Mucosa of gallbladder (tissue), 1 donor: ENCODE data around the gene PCDHGA9. TPM values are rescaled to one million over a fixed set of nuclear protein-coding genes. Genes with fewer than 3 reads are reported as not detected.

ENCODE experiments used
- total RNA-seq: library from RNA; stranded (reverse); gene quantifications from one replicate; pipeline ENCODE4 v1.2.1, GENCODE V29; 2021
- donor health status: DM: no; HTN: no; CAD: no.

PCDHGA9 gene
- total RNA-seq, 1 donor from 2014 or later, result 7.5 TPM

Other genes starting within 250 kb of the PCDHGA9 start
- gene PCDHB7, start 230.1 kb upstream of the PCDHGA9 start, total RNA-seq, result 2.1 TPM
- gene PCDHB8, start 225.0 kb upstream of the PCDHGA9 start, total RNA-seq, result 1.8 TPM
- 3.0 TPM for gene PCDHB16, start 220.4 kb upstream of the PCDHGA9 start, total RNA-seq
- 2.1 TPM for gene PCDHB9, start 215.6 kb upstream of the PCDHGA9 start, total RNA-seq
- 2.5 TPM for gene PCDHB10, start 210.4 kb upstream of the PCDHGA9 start, total RNA-seq
- 8.5 TPM for gene PCDHB11, start 203.2 kb upstream of the PCDHGA9 start, total RNA-seq
- gene PCDHB12, start 194.1 kb upstream of the PCDHGA9 start, total RNA-seq, result 3.5 TPM
- gene PCDHB13, start 188.9 kb upstream of the PCDHGA9 start, total RNA-seq, result 8.3 TPM
- 9.4 TPM for gene PCDHB14, start 179.4 kb upstream of the PCDHGA9 start, total RNA-seq
- gene PCDHB15, start 157.4 kb upstream of the PCDHGA9 start, total RNA-seq, result 3.6 TPM
- gene SLC25A2, start 98.7 kb upstream of the PCDHGA9 start, total RNA-seq, result not detected
- gene TAF7, start 82.0 kb upstream of the PCDHGA9 start, total RNA-seq, result 65.2 TPM
- 0.72 TPM for gene PCDHGA1, start 72.3 kb upstream of the PCDHGA9 start, total RNA-seq
- 6.7 TPM for gene PCDHGA2, start 64.0 kb upstream of the PCDHGA9 start, total RNA-seq
- 4.0 TPM for gene PCDHGA3, start 58.9 kb upstream of the PCDHGA9 start, total RNA-seq
- gene PCDHGB1, start 52.7 kb upstream of the PCDHGA9 start, total RNA-seq, result 4.6 TPM
- 3.3 TPM for gene PCDHGA4, start 47.8 kb upstream of the PCDHGA9 start, total RNA-seq
- gene PCDHGB2, start 42.8 kb upstream of the PCDHGA9 start, total RNA-seq, result 5.1 TPM
- gene PCDHGA5, start 38.6 kb upstream of the PCDHGA9 start, total RNA-seq, result 3.3 TPM
- 3.0 TPM for gene PCDHGB3, start 32.5 kb upstream of the PCDHGA9 start, total RNA-seq
- 6.6 TPM for gene PCDHGA6, start 28.9 kb upstream of the PCDHGA9 start, total RNA-seq
- 4.5 TPM for gene PCDHGA7, start 20.0 kb upstream of the PCDHGA9 start, total RNA-seq
- gene PCDHGB4, start 15.1 kb upstream of the PCDHGA9 start, total RNA-seq, result 5.2 TPM
- gene PCDHGA8, start 10.1 kb upstream of the PCDHGA9 start, total RNA-seq, result 1.9 TPM
- gene PCDHGB5, start 4.8 kb upstream of the PCDHGA9 start, total RNA-seq, result 12.4 TPM
- gene PCDHGB6, start 5.2 kb downstream of the PCDHGA9 start, total RNA-seq, result 11.6 TPM
- 6.2 TPM for gene PCDHGA10, start 10.2 kb downstream of the PCDHGA9 start, total RNA-seq
- 15.5 TPM for gene PCDHGB7, start 14.9 kb downstream of the PCDHGA9 start, total RNA-seq
- 4.2 TPM for gene PCDHGA11, start 18.3 kb downstream of the PCDHGA9 start, total RNA-seq
- 10.2 TPM for gene PCDHGA12, start 27.7 kb downstream of the PCDHGA9 start, total RNA-seq
- 82.4 TPM for gene PCDHGC3, start 73.2 kb downstream of the PCDHGA9 start, total RNA-seq
- 2.6 TPM for gene PCDHGC4, start 82.3 kb downstream of the PCDHGA9 start, total RNA-seq
- 2.0 TPM for gene PCDHGC5, start 86.3 kb downstream of the PCDHGA9 start, total RNA-seq
- gene DIAPH1, start 216.2 kb downstream of the PCDHGA9 start, total RNA-seq, result 85.9 TPM
- gene HDAC3, start 234.1 kb downstream of the PCDHGA9 start, total RNA-seq, result 43.3 TPM
- 10.2 TPM for gene RELL2, start 234.2 kb downstream of the PCDHGA9 start, total RNA-seq
- gene FCHSD1, start 248.6 kb downstream of the PCDHGA9 start, total RNA-seq, result 62.0 TPM